Endometrial microvascular endothelial cells (primary cell): Measurements from ENCODE around the gene CSH2. TPM values are rescaled to one million over a fixed set of nuclear protein-coding genes. Genes with fewer than 3 reads are reported as not detected.
"Not testable (repeated sequence)": the region's sequence is repeated elsewhere in the genome, so short reads cannot be mapped to it uniquely, and the experiment has no call there.

Experiments used
- in situ Hi-C: cut with HindIII; loops from 2 replicates; pipeline ENCODE4 v1.10.0; 2017; ENCODE audit warnings: low sequenced_read_pairs, low pct_unique_long_range_greater_than_20kb; ENCODE audit errors: inconsistent ontology term
- total RNA-seq: library from RNA; depleted of rRNA; stranded (reverse); fragments of >200 nt; gene quantifications from one replicate; pipeline ENCODE4 v1.2.3, GENCODE V29; 2015; ENCODE audit errors: inconsistent ontology term

CSH2 gene
- not detected for total RNA-seq

DNA sequence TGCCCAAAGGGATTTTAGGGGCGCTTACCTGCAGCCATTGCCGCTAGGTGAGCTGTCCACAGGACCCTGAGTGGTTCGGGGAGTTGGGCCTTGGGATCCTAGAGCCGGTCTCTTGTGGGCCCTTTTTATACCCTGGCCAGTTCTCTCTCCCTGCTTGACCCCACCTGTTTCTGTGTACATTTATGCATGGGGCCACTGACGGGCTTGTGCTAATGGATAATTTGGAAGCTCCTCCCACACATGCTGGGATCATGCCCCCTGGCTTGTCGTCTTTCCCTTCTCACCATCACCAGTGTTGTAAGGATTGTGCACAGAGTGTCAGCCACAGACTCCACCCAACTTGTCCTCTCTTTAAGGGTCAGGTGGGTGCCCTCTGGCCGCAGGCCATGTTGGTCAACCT, at the start of gene CSH2:
Gene CSH2, minus strand, starts transcription at position 101 of the 400 bp plus-strand sequence. Its CDS starts 63 bp downstream, at position 38.
- in situ Hi-C loops = not testable (repeated sequence)

DNA sequence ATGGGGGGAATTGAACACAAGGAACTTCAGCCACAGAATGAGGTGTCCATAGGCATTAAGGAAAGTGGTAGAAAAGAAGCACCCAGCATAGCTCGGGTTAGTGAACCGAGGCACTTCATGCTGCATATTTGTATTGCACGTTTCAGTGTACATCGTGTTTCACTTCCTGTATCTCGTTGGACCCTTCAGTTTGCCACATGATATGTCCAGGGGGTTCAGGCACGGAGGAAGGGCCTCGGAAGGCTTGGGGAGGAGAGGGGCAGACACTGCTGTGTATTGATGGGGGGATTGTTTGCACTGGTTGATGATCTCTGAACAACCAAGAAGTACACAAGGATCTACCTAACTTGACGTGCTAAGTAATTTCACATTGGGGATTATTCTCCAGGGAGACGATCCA, 48.9 kb upstream of the CSH2 start:
- in situ Hi-C loops = not testable (repeated sequence)

DNA sequence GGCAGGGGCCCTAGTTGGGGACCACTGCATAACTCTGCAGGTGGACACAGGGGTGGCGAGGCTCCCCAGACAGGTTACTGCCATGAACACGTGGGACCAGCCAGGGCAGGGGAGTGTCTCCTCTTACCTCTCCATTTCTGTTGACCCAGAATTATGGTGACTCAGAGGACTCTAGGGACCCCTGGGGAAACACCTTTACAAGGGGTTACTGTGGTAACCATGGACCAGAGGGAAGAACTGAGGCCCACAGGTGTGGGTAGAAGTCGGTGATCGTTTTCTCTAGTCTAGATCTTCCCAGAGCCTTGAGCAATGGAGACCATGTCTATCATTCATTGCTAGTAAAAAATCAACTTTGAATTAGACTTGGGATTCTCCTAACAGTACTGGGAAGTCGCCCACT, 47.3 kb upstream of the CSH2 start:
- in situ Hi-C loops = not testable (repeated sequence)

DNA sequence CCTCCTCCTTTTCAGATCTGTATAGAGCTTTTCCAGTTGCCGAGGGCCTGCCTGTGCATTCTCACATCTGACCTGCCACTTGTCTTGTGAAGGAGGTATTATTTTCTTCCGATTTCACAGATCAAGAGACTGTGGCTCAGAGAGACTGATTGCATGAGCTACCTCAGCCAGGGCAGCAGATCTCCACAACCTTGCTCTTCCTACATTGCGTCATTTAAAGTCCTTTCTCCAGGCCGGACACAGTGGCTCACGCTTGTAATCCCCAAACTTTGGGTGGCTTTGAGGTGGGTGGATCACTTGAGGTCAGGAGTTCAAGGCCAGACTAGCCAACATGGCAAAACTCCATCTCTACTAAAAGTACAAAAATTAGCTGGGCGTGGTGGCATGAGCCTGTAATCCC, 46.6 kb upstream of the CSH2 start:
- in situ Hi-C loops = not testable (repeated sequence)

DNA sequence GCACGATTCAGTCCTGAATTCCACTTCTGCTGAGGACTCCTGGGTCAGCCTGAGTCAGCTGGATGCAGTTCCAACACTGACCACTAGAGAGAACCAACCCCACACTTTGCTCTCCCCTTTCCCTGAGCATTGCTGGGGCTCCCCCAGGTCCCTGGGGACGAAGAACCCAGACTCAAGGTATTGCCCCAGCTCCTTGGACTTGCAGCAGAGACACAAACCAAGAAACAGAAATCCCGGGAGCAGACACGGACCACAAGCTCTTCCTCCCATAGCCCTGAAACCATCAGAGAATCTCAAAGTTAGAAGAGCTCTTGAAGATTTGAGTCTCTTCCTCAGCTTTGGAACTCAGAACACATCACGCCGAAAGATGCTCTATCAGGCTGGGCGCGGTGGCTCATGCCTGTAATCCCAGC, 45.8 kb upstream of the CSH2 start:
- in situ Hi-C loops = no loop called here

DNA sequence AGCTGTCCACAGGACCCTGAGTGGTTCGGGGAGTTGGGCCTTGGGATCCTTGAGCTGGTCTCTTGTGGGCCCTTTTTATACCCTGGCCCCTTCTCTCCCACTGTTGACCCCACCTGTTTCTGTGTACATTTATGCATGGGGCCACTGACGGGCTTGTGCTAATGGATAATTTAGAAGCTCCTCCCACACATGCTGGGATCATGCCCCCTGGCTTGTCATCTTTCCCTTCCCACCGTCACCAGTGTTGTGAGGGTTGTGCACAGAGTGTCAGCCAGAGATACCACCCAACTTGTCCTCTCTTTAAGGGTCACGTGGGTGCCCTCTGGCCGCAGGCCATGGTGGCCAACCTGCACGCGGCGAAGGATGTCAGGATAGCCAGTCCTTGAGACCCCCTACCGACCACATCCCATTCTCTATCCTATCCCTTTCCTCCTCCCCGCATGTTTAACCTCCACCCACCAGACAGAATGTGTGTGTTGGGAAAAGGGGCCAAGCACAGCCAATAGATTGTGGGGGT, 45.4 kb upstream of the CSH2 start, which contains the start of gene GH1:
Gene GH1, minus strand, starts transcription at position 51 of the 517 bp plus-strand sequence. CDS start 63 bp downstream, outside the sequence.
- in situ Hi-C loops = not testable (repeated sequence)

DNA sequence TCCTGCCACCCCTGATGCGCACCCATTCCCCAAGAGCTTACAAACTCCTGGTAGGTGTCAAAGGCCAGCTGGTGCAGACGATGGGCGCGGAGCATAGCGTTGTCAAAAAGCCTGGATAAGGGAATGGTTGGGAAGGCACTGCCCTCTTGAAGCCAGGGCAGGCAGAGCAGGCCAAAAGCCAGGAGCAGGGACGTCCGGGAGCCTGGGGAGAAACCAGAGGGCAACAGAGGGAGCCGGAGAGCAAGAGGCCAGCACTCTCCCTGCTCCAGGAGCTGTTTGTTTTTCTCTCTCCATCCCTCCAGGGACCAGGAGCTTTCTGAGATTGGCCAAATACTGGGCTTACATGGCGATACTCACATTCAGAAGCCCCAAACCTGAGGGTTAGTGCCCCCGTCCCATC, 44.8 kb upstream of the CSH2 start:
- in situ Hi-C loops = no loop called here

DNA sequence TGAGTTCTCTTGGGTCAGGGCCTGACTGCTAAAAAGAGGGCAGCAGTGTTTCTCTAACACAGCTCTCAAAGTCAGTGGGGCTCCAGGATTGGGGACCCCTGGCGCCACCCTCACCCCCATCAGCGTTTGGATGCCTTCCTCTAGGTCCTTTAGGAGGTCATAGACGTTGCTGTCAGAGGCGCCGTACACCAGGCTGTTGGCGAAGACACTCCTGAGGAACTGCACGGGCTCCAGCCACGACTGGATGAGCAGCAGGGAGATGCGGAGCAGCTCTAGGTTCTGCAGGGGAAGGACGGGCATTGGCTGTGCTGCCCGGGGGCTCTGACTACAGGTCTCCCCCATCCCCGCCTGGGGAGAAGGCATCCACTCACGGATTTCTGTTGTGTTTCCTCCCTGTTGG, 44.2 kb upstream of the CSH2 start:
- in situ Hi-C loops = no loop called here

DNA sequence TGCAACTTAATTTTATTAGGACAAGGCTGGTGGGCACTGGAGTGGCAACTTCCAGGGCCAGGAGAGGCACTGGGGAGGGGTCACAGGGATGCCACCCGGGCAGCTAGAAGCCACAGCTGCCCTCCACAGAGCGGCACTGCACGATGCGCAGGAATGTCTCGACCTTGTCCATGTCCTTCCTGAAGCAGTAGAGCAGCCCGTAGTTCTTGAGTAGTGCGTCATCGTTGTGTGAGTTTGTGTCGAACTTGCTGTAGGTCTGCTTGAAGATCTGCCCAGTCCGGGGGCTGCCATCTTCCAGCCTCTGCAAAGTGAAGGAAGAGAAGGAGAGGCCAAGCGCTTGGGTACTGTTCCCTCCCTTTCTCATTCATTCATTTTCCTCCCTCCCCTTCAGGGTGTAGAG, 43.7 kb upstream of the CSH2 start:
- in situ Hi-C loops = not testable (repeated sequence)

DNA sequence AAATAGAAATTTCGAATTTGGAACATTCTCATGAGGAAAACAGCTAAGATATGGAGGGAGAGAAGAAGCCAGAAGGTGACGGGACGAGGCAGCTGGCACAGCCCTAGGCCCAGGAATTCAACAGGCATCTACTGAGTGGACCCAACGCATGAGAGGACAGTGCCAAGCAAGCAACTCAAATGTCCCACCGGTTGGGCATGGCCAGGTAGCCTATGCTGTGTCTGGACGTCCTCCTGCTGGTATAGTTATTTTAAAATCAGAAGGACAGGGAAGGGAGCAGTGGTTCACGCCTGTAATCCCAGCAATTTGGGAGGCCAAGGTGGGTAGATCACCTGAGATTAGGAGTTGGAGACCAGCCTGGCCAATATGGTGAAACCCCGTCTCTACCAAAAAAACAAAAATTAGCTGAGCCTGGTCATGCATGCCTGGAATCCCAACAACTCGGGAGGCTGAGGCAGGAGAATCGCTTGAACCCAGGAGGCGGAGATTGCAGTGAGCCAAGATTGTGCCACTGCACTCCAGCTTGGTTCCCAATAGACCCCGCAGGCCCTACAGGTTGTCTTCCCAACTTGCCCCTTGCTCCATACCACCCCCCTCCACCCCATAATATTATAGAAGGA, 43.2 kb upstream of the CSH2 start:
- in situ Hi-C loops = no loop called here

DNA sequence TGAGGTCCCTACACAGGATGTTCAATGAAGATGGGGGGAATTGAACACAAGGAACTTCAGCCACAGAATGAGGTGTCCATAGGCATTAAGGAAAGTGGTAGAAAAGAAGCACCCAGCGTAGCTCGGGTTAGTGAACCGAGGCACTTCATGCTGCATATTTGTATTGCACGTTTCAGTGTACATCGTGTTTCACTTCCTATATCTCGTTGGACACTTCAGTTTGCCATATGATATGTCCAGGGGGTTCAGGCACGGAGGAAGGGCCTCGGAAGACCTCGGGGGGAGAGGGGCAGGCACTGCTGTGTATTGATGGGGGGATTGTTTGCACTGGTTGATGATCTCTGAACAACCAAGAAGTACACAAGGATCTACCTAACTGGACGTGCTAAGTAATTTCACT, 42.3 kb upstream of the CSH2 start:
- in situ Hi-C loops = not testable (repeated sequence)

DNA sequence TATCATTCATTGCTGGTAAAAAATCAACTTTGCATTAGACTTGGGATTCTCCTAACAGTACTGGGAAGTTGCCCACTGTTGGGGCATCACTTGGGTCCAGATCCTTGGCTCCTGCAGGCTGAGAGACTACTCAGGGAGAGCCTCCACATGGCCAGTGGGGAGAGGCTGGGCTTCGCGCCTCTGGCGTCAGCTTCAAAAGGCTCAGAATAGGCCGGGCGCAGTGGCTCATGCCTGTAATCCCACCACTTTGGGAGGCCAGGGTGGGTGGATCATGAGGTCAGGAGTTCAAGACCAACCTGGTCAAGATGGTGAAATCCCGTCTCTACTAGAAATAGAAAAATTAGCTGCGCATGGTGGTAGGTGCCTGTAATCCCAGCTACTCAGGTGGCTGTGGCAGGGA, 41.0 kb upstream of the CSH2 start:
- in situ Hi-C loops = no loop called here

DNA sequence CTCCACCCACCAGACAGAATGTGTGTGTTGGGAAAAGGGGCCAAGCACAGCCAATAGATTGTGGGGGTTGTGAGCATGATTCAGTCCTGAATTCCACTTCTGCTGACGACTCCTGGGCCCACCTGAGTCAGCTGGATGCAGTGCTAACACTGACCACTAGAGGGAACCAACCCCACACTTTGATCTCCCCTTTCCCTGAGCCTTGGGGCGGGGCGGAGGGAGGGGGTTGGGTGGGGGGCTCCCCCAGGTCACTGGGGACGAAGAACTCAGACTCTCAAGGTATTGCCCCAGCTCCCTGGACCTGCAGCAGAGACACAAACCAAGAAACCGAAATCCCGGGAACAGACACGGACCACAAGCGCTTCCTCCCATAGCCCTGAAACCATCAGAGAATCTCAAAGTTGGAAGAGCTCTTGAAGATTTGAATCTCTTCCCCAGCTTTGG, 38.2 kb upstream of the CSH2 start:
- in situ Hi-C loops = no loop called here

DNA sequence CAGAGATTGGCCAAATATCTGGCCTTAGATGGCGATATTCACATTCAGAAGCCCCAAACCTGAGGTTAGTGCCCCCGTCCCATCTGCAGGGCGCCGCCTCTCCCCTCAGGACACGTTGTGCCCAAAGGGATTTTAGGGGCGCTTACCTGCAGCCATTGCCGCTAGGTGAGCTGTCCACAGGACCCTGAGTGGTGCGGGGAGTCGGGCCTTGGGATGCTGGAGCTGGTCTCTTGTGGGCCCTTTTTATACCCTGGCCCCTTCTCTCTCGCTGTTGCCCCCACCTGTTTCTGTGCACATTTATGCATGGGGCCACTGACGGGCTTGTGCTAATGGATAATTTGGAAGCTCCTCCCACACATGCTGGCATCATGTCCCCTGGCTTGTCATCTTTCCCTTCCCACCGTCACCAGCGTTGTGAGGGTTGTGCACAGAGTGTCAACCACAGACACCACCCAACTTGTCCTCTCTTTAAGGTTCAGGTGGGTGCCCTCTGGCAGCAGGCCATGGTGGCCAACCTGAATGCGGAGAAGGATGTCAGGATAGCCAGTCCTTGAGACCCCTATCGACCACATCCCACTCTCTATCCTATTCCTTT, 37.7 kb upstream of the CSH2 start, which contains the start of gene CSHL1:
Gene CSHL1, minus strand, starts transcription at position 218 of the 595 bp plus-strand sequence. Its CDS starts 62 bp downstream, at position 156.
- in situ Hi-C loops = no loop called here

DNA sequence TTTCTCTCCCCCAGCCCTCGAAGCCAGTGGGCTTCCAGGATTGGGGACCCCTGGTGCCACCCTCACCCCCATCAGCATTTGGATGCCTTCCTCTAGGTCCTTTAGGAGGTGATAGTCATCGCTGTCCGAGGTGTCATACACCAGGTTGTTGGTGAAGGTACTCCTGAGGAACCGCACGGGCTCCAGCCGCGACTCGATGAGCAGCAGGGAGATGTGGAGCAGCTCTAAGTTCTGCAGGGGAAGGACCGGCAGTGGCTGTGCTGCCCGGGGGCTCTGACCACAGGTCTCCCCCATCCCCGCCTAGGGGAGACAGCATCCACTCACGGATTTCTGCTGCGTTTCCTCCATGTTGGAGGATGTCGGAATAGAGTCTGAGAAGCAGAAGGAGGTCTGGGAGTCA, 36.6 kb upstream of the CSH2 start:
- in situ Hi-C loops = no loop called here

DNA sequence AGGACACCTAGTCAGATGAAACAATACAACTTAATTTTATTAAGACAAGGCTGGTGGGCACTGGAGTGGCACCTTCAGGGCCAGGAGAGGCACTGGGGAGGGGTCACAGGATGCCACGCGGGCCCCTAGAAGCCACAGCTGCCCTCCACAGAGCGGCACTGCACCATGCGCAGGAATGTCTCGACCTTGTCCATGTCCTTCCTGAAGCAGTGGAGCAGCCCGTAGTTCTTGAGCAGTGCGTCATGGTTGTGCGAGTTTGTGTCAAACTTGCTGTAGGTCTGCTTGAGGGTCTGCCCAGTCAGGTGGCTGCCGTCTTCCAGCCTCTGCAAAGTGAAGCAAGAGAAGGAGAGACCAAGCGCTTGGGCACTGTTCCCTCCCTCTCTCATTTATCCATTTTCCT, 36.1 kb upstream of the CSH2 start:
- in situ Hi-C loops = not testable (repeated sequence)

DNA sequence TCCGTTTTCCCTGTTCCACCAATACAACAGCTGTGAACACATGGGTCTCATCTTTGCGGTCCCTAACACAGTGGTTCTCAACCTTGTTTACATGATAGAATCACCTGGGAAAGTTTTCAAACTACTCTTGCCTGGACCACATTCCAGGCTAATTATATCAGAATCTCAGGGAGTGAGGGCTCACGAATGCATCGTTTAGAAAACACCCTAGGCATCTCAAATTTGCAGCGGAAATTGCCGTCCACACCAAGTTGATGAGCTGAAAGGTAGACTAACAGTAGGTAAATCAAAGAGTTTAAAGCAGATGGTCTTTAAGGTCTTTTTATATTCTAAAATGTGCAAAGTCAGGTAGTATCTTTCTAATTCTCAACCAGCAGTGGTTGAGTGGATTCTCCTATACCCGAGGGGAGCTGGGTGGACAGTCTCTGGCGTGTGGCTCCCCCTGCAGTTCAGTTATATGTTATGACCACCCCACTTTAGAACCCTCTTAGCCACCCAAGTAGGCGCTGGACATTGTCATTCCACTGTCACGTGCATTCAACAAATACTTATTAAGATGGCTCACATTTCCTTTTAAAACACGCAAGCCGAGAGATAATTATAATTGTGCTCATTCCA, 33.8 kb upstream of the CSH2 start:
- in situ Hi-C loops = not testable (repeated sequence)

DNA sequence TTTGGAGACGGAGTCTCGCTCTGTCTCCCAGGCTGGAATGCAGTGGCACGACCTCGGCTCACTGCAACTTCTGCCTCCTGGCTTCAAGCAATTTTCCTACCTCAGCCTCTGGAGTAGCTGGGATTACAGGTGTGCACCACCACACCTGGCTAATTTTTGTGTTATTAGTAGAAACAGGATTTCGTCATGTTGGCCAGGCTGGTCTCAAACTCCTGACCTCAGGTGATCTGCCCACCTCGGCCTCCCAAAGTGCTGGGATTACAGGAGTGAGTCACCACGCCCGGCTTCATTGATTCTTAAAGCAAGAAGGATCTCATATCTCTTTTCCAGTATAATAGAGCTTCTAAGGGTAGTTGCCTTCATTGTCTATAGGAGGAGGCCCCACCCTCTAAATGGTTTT, 31.3 kb upstream of the CSH2 start:
- in situ Hi-C loops = not testable (repeated sequence)

DNA sequence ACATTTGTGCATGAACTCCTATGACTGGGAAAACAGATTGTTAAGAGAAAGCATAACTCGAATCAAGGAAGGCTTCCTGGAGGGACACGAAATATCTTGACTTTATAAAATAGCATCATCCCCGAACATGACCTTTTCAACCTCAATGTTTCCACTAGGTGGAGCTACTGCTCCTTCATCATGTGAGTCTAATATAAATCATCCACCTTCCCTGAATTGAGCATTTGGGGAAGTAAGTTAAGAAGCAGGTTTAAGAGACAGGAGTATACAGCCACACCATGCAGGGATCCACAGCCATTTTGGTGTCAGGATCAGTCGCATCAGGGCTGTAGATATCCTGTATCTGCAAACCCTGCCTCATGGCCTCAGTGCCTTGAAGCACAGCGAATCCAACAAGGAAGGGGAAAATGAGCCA, 30.3 kb upstream of the CSH2 start:
- in situ Hi-C loops = not testable (repeated sequence)

DNA sequence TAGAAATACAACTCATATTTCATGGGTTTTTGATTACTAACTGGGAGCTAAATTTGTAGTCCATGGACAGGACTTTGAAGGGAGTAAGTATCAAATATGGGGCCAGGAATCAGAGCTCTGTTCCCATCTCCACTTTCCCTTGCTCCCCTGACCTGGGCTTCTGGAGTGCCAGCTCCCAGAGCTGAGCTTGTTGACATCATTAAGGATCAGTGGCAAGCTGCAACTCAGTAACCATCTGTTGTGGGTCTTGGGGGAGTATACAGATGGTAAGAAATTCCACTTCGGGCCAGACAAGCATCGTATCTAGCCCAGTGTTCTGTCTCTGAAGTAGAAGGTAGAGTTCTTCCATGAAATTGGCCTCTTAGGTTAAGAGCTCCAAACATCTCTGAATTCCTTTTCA, 28.5 kb upstream of the CSH2 start:
- in situ Hi-C loops = not testable (repeated sequence)
